Stimulated activated naive CD4-positive, alpha-beta T cell treated with Interleukin-2 at 50 U/mL for 16 hours (primary cell): Measurements from ENCODE around the gene CCDC127.
"Not testable (repeated sequence)": the region's sequence is repeated elsewhere in the genome, so short reads cannot be mapped to it uniquely, and the experiment has no call there.

Experiments used
- DNase-seq: peaks from one replicate; lab custom pipeline; 2025; lab: John Stamatoyannopoulos, UW

The CCDC127 gene

DNA sequence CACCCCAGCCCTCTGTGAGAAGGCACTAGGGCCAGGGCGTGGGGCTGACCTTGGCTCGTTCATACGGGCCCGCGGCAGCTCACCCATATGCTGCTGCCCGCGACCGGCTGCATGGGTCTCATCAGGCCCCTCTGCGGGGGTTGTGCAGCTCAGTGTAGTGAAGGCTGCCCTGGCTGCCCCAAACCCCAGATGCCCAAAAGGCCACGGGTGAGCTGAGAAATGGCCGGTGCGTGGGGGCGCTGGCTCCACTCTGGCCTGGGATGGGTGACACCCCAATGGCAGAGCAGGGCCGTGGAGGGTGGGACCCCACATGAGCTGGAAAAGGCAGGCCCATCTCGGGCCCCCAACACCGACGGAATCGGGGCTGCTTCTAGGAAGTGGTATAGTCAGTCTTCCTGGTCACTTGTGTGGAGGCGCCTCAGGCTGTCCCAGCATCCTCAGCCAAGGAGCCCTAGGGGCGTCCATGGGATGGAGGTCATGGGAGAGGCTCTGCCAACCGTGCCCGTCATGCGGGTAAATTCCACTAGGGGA, 46.1 kb downstream of the CCDC127 start:
- DNase-seq: no peak

DNA sequence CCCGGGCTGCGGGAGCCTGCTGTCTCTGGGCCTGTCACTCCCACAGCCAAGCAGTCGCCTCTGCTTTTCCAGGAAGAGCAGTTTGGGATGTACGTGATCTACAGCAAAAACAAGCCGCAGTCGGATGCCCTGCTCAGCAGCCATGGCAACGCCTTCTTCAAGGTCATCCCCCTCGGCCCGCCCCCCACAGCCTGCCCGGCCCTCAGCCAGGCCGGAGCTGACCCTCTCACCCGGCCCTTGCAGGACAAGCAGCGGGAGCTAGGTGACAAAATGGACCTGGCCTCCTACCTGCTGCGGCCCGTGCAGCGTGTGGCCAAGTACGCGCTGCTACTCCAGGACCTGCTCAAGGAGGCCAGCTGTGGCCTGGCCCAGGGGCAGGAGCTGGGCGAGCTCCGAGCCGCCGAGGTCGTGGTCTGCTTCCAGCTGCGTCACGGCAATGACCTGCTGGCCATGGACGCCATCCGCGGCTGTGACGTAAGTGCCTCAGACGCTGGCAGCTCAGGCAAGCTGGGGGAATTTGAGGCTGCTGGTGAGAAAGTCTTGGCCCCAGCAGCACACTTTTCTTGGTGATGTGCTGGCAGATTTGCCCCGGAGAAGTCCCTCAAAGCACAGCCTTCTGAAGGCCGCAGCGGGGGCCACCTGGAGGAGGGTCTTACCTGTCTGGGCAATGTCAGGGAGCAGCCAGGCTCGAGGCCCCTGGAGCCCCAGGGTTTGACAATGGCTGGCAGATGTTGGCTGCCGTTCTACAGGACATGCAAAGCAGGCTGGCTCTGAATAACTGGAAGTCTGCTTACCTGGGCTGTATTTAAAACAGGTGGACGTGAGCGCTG, 46.8 kb downstream of the CCDC127 start:
- no peak for DNase-seq

DNA sequence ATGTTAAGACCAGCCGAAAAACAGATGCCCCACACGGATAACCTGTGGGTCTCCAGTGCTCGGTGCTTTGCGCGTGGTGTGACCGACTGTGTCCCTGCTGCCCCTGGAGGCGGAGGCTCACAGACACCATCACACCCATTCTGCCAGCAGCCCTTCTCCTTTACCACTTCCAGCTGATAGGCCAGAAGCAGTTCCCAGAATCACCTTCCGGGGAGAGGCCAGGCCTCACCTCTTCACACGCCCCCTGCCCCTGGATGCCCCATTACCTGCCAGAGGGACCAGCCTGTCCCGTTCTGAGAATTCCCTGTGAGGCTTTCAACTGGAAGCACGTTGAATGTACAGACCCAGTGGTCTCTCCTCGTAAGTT, 48.2 kb downstream of the CCDC127 start:
- DNase-seq: no peak

DNA sequence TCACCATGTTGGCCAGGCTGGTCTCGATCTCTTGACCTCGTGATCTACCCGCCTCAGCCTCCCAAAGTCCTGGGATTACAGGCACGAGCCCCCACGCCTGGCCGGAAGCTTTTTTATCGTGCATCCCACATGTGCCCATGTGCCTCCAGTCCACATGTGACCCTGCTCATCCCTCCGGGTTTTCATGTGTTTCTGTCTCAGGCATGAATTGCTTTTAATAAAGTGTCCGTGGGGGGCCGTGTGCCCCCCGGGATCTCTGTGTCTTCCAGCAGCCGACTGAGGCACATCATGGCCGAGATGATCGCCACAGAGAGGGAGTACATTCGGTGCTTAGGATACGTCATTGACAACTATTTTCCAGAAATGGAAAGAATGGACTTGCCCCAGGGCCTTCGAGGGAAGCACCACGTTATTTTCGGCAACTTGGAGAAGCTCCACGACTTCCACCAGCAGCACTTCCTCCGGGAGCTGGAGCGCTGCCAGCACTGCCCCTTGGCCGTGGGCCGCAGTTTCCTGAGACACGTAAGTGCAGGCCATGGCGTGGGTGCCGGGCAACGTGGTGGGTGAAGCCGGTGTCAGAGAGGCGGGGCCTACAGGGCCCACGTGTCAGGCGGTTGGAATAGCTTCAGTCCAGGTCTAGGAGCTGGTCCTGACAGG, 48.8 kb downstream of the CCDC127 start:
- no peak for DNase-seq

DNA sequence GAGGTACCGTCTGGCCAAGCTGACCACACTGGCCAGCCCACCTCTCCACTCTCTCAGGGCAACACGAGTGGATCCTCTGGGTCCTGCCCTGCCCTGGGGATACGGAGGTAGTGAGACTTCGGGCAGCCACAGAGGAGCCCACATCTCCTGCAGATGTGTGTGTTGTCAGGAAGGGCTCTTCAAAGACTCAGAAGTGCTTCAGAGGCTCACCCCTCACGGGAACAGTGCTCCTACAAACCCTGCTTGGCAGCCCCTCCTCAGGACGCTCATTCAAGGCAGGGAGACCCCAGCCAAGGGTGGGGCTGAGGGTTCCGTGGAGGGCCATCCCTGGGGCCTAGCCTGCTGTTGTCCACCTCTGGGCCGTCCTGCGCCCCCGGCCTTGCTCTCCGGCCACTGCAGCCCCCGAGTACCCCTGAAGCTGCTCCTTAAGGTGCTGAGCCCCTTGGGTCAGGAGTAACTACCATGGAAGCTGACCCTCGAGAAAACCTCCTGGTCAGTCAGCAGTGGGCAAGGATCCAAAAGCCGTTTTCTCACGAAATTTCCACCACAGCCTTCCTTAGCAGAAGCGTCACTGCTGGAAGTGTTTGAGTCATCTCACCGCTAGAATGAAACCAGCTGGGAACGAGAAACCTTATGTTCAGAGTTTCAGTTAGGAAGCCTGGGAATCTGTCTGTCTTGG, 49.8 kb downstream of the CCDC127 start:
- no peak for DNase-seq

DNA sequence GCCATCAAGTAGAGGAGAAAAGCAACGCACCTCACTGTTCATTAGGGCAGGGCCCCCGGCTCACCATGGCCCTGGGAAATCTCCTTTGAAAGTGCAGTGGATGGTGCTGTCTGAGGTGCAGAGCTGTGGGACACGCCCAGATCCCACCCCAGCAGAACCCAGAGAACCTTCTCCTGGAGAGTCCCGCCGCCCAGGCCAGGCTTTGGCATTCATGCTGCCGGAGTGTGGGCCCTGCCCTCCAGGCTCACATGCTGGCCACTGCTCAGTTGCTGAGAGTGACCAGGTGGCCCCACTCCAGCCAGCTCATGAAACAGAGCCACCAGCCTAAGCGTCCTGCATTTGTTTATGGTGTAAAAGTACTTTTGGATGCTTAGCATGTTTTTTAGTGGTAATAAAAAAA, 50.4 kb downstream of the CCDC127 start:
- DNase-seq: no peak

DNA sequence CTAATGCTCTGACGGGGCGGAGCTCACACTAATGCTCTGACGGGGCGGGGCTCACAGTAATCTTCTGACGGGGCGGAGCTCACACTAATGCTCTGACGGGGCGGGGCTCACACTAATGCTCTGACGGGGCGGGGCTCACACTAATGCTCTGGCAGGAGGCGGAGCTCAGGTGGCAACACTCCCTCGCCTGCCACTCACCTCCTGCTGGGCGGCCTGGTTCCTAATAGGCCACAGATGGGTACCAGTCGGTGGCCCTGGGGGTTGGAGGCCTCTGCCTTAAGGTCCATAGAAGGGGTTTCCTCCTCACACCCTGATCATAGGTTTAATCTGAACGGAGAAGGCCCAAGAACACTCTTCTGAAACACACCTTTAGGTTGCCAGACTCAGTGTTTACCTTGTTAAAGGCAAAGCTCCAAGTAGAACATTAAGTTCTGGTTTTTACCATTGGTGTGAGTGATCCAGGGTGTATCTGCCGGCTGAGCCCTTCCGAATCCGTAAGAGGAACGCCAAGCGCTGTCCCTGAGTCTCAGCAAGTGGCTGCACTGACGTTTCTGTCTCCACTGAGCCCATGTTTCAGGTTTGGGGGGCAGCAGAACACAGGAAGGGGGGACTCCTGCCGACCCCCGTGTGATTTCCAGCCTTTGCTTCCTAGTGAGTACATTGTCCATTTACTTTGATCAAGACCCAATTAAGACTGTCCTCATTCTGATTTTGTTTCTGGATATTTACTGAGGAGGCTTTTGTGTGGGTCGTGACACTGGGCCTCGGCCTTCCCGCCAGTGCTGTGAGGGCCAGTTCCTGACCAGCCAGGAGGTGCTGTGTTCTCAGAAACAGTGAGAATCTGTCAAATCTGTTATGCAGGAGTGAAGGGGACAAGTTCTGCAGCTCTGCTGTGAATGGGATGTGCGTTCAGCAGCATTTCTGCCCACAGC, 51.2 kb downstream of the CCDC127 start:
- DNase-seq: no peak

DNA sequence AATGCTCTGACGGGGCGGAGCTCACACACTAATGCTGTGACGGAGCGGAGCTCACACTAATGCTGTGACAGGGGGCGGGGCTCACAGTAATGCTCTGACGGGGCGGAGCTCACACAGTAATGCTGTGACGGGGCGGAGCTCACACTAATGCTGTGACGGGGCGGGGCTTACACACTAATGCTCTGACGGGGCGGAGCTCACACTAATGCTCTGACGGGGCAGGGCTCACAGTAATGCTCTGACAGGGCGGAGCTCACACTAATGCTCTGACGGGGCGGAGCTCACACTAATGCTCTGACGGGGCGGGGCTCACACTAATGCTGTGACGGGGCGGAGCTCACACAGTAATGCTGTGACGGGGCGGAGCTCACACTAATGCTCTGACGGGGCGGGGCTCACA, 53.2 kb downstream of the CCDC127 start:
- DNase-seq: not testable (repeated sequence)

DNA sequence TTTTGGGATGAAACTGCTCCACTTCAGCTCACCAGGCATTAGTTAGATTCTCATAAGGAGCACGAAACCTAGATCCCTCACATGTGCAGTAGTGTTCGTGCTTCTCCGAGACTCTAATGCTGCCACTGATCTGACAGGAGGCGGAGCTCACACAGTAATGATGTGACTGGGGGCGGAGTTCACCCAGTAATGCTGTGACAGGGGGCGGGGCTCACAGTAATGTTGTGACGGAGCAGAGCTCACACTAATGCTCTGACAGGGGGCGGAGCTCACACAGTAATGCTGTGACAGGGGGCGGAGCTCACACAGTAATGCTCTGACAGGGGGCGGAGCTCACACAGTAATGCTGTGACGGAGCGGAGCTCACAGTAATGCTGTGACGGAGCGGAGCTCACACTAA, 53.7 kb downstream of the CCDC127 start:
- DNase-seq: no peak

DNA sequence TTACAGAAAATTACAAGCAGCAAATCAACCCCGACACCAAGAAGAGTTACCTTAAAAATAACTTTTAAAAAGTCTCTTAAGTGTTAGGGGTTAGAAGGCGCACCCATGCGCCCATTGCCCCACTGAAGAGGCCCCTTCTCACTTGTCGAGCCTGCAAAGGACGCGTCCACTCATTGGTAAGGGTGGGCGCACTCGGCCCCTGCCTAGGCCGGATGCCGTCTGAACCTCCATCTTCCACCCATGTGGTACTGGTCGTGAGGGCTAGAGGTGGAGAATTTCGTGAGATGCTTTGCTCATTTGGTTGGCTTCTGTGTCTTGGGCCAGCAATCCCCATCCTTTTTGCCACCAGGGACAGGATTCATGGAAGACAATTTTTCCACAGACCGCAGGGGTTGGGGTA, 54.1 kb downstream of the CCDC127 start:
- DNase-seq: no peak

DNA sequence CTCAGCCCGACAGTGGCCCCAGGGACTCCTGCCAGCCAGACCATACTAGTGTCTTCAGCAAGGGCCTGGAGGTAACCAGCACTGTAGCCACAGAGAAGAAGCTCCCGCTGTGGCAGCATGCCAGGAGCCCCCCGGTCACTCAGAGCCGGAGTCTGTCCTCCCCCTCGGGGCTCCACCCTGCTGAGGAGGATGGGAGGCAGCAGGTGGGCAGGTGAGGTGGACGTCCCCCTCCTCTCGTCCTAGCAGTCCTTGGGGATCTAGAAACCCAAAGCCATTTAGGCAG, 54.7 kb downstream of the CCDC127 start:
- DNase-seq: no peak

DNA sequence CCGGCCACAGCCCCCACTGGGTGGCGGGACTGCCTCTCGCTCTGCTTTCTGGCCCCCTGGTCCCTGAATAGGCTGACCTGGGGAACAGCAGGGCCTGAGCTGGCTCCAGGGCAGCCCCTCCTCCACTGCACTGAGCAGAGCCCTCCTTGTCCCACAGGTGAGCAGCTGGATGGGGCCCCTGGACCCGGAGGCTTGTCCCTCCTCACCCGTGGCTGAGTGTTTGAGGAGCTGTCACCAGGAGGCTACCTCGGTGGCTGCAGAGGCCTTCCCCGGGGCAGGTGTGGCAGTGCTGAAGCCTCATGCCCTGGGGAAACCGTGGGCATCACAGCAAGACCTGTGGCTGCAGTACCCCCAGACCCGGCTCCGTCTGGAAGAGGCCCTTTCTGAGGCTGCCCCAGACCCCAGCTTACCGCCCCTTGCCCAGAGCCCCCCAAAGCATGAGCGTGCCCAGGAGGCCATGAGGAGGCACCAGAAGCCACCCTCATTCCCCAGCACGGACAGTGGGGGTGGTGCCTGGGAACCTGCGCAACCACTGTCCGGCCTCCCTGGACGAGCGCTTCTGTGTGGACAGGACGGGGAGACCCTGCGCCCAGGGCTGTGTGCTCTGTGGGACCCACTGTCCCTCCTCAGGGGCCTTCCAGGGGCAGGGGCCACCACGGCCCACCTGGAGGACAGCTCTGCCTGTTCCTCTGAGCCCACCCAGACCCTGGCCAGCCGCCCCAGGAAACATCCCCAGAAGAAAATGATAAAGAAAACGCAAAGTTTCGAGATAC, 55.2 kb downstream of the CCDC127 start:
- DNase-seq: no peak

DNA sequence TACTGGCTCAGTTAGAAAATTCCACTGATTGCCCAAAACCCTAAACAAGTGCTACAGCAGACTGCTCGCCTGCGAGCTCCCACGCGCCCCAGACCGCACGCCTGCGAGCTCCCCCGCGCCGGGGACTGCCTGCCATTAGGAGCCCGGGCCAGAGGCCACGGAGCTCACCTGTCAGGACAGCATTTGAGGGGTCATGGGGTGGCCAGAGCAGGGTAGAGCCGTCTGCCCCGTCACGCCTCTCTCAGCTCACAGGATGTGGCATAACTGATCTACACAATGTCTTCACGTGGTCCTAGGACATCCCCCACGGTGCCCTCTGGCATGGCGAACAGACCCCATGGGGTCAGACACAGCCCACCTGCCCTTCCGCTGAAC, 55.8 kb downstream of the CCDC127 start:
- DNase-seq: no peak

DNA sequence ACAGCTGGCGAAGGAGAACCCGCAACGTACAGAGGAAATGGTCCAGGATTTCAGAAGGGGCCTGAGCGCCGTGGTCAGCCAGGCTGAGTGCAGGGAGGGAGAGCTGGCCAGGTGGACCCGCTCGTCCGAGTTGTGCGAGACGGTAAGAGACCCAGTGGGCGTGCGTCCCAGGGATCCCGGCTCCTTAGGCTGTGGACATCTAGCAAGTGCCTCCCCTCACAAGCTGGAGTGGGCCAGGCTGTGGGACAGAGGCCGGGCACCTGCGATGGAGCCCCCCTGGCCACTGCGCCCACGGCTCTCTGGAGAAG, 56.2 kb downstream of the CCDC127 start:
- no peak for DNase-seq

DNA sequence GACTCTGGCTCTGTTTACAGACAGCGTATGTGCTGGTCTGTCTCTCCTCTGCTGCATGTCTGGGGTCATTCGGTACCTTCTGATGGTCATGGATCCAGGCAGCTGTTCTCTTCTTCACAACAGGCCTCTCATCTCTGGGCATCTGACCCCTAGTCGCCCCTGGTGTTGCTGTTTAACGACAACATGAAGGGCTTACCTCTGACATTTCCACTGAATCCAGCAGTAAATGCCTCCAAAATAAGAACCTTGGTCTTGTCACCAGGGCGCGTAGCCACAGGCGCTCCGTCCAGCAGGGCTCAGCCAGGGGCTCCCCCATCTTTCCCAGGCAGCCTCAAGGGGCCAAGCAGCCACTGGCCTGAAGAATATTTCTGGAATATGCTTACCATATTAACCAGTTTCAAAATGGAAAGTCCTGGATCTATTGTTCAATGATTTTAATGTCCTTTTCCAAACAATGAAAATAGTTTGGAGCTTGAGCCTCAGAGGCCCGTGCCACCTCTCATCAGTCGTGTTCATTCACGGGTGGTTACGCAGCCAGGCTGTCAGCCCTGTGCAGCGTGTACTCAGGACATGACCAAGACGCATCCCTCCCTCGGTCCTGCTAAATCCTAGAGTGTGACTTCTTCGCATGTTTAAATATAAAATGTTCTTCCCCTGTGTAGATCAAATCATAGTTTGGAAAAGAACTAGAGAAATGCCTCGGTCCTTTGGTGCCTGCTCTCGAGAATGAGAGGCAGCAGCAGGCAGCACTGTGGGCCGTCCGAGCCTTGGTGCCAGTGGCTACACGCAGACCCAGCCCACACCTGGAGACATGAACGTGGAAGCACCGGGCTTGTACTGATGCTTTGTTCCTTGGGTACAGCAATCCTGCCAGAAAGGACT, 56.8 kb downstream of the CCDC127 start:
- DNase-seq: no peak

DNA sequence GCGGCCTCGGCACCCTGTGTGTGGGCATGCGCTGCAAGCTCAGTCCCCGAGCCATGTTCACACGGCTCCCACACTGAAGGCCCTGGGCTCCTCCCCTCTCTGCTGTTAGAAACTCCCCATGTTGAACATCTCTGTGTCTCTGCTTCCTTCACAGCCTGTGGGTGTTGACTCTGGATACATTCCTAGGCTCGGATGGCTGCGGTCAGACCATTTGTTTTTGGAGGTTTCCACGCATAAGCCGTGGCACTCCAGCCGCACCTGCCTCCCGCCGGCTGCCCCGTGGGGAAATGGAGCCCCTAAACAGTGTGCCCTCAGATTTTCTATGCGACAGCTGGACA, 57.8 kb downstream of the CCDC127 start:
- DNase-seq: no peak

DNA sequence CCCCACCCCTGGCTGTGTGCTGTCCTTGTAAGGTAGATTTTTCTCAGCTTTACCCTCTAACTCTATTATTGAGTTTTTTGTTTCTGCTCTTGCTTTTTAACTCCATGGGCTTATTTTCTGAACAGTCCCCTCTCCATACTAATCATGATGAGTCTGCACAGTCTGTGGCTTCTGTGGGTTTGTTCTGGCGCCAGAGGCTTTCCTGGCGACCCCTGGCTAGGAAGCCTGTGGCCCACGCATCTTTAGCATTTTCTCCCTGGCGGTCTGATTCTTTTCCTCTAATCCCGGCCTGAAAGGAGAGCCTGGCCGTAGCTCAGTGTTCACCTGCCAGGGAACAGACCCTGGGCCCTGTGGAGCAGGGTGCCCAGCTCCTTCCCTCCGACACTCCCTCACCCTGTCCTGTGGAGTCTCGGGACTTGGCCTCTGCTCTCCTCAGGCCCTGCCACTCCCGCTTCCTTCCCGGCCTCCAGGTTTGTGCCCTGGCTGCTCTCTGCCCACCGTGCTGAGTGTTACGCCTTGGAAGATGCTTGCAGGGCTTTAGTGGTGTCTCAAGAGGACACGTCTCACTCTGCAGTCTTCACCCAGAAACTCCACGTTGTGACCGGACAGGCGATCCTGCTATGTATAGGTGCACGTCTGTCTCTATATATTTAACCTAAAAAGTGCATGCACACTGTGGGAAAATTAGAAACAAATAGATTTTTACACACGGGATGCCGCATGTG, 58.3 kb downstream of the CCDC127 start:
- no peak for DNase-seq

DNA sequence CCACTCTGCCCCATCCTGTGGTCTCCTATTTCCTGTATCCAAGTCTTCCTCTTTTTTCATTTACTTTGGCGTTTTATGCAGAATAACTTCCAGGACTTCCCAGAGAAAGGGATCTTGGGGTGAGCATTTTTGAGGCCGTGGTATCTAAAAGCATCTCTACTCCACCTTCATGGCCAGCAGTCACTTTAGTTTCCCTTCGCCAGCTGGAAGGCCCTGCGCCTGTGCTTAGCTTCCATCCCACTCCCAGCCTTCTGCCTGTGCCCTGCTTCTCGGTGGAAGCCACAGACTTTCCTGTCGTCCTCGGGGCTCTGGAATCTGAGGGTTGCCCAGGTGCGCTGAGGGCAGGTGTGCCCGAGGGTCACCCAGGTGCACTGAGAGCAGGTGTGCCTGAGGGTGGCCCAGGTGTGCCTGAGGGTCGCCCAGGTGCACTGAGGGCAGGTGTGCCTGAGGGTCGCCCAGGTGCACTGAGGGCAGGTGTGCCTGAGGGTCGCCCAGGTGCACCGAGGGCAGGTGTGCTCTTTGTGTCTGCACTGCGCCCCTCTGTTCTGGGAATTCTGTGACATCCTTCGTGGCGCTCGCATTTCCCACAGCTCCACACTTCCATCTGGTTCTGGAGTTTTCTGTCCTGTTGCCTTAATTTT, 59.0 kb downstream of the CCDC127 start:
- DNase-seq: no peak

DNA sequence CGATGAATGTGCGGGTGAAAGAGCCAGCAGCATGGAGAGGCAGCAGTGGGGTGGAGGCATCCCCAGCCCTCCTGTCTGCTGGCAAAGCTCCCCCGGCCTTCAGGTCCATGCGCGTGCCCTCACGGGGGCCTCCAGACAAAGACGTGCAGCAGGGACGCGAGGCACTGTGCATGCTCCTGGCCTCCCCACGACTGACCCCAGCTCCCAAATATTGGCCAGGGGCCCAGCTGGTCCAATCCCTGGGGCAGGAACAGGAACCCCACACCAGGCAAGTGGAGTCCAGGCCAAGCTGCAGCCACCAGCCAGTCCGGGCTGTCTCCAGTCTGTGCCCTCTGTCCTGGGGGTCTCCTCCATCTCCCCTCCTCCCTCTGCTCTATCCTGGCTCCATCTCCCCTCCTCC, 60.2 kb downstream of the CCDC127 start:
- DNase-seq: no peak
